ENCODE results near the gene SP1.

- TF ChIP-seq EZH2 (IDR thresholded peaks at IDR 0.05; ENCODE audit: insufficient read depth, low read length), result no peak
- TF ChIP-seq, protein P1, sequence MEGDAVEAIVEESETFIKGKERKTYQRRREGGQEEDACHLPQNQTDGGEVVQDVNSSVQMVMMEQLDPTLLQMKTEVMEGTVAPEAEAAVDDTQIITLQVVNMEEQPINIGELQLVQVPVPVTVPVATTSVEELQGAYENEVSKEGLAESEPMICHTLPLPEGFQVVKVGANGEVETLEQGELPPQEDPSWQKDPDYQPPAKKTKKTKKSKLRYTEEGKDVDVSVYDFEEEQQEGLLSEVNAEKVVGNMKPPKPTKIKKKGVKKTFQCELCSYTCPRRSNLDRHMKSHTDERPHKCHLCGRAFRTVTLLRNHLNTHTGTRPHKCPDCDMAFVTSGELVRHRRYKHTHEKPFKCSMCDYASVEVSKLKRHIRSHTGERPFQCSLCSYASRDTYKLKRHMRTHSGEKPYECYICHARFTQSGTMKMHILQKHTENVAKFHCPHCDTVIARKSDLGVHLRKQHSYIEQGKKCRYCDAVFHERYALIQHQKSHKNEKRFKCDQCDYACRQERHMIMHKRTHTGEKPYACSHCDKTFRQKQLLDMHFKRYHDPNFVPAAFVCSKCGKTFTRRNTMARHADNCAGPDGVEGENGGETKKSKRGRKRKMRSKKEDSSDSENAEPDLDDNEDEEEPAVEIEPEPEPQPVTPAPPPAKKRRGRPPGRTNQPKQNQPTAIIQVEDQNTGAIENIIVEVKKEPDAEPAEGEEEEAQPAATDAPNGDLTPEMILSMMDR (IDR thresholded peaks at IDR 0.05; ENCODE audit: insufficient read depth, low read depth, low read length), result no peak
Observed at GRCh38 chr12:53413485-53414204, 33.7 kb downstream of the SP1 start.
